IMR-90 (cell line): ENCODE results near the gene DPEP3. TPM values are rescaled to one million over a fixed set of nuclear protein-coding genes. Genes with fewer than 3 reads are reported as not detected.

Experiments
- ATAC-seq: fragments of 200-7000 bp; cut with Tn5 transposase; 2 replicates; pipeline ENCODE4 v1.9.1; 2020; ENCODE audit warnings: low read depth, mild to moderate bottlenecking, moderate library complexity
- BruUV-seq: library from RNA; stranded (reverse); fragments of 400-500 nt; replicated peaks from 2 replicates; lab custom pipeline; 2021; lab: Mats Ljungman, UMichigan
- CTCF ChIA-PET: fragments of 300-600 bp; formaldehyde crosslinking; extraction: SDS; loops from one replicate; lab custom pipeline; 2021; ENCODE audit warnings: antibody characterized with exemption; lab: Yijun Ruan, JAX
- POLR2A ChIA-PET: fragments of 300-600 bp; sonication (Branson Sonifier 250); formaldehyde crosslinking; loops from one replicate; lab custom pipeline; 2022; ENCODE audit warnings: antibody characterized with exemption; ENCODE audit not compliant: unreplicated experiment; lab: Charles Lee
- DNase-seq: peaks from one replicate; pipeline ENCODE4 v3.0.0; 2013
- H2AFZ ChIP-seq: replicated peaks from 2 replicates; pipeline ENCODE3; 2013; ENCODE audit warnings: low read length, mild to moderate bottlenecking; ENCODE audit not compliant: poor library complexity
- H2AK5ac ChIP-seq: 2 replicates; pipeline ENCODE4 v1.6.1; 2013; ENCODE audit warnings: low read depth, low read length, inconsistent platforms
- H2AK9ac ChIP-seq: replicated peaks from 2 replicates; pipeline ENCODE3; 2013; ENCODE audit warnings: mild to moderate bottlenecking, low read depth, low read length, moderate library complexity; ENCODE audit not compliant: poor library complexity
- H2BK120ac ChIP-seq: 2 replicates; pipeline ENCODE4 v1.6.1; 2013; ENCODE audit warnings: low read depth, low read length, inconsistent platforms
- H2BK15ac ChIP-seq: 3 replicates; pipeline ENCODE4 v1.6.1; 2013; ENCODE audit warnings: low read depth, low read length, inconsistent platforms
- H2BK20ac ChIP-seq: 2 replicates; pipeline ENCODE4 v1.6.1; 2013; ENCODE audit warnings: low read depth, mild to moderate bottlenecking, inconsistent platforms, low read length, moderate library complexity
- H2BK5ac ChIP-seq: 2 replicates; pipeline ENCODE4 v1.6.1; 2013; ENCODE audit warnings: mild to moderate bottlenecking, low read depth, low read length, inconsistent platforms; ENCODE audit not compliant: poor library complexity, severe bottlenecking
- H3K14ac ChIP-seq: replicated peaks from 2 replicates; pipeline ENCODE4 v1.6.1; 2013; ENCODE audit warnings: low read depth, low read length, inconsistent platforms
- H3K18ac ChIP-seq: 2 replicates; pipeline ENCODE4 v1.6.1; 2013; ENCODE audit warnings: low read depth, low read length, control low read depth
- H3K23ac ChIP-seq: 2 replicates; pipeline ENCODE4 v1.6.1; 2013; ENCODE audit warnings: low read depth, low read length, inconsistent platforms
- H3K27ac ChIP-seq: 2 replicates; pipeline ENCODE4 v1.5.1; 2013; ENCODE audit warnings: mild to moderate bottlenecking, control low read depth, low read length; ENCODE audit not compliant: insufficient read depth
- H3K27me3 ChIP-seq: 2 replicates; pipeline ENCODE4 v1.6.1; 2013; ENCODE audit warnings: low read length; ENCODE audit not compliant: control insufficient read depth, insufficient read depth
- H3K36me3 ChIP-seq: 2 replicates; pipeline ENCODE4 v1.6.1; 2013; ENCODE audit warnings: low read length, mixed read lengths; ENCODE audit not compliant: control insufficient read depth, insufficient read depth
- H3K4ac ChIP-seq: 2 replicates; pipeline ENCODE4 v1.6.1; 2013; ENCODE audit warnings: low read depth, low read length, inconsistent platforms
- H3K4me1 ChIP-seq: 2 replicates; pipeline ENCODE4 v1.6.1; 2013; ENCODE audit warnings: low read length, mixed read lengths; ENCODE audit not compliant: control insufficient read depth, insufficient read depth
- H3K4me2 ChIP-seq: 2 replicates; pipeline ENCODE4 v1.6.1; 2013; ENCODE audit warnings: low read depth, mild to moderate bottlenecking, control low read depth, low read length, moderate library complexity
- H3K4me3 ChIP-seq: 2 replicates; pipeline ENCODE4 v1.5.1; 2013; ENCODE audit warnings: low read depth, mild to moderate bottlenecking, control low read depth, low read length, moderate library complexity; ENCODE audit not compliant: insufficient read depth
- H3K56ac ChIP-seq: 2 replicates; pipeline ENCODE4 v1.6.1; 2013; ENCODE audit warnings: low read length, inconsistent platforms; ENCODE audit not compliant: insufficient read depth; ENCODE audit errors: extremely low read depth
- H3K79me1 ChIP-seq, 2 experiments: 2 replicates each; pipeline ENCODE4 v1.6.1; 2013; ENCODE audit warnings: low read length in 2 of 2, inconsistent platforms in 1 of 2, low read depth in 1 of 2
- H3K9ac ChIP-seq: 2 replicates; pipeline ENCODE4 v1.6.1; 2013; ENCODE audit warnings: low read depth, low read length, control low read depth
- H3K9me1 ChIP-seq: 2 replicates; pipeline ENCODE4 v1.6.1; 2013; ENCODE audit warnings: low read length, inconsistent platforms; ENCODE audit not compliant: insufficient read depth
- H3K9me3 ChIP-seq: 2 replicates; pipeline ENCODE4 v1.6.1; 2013; ENCODE audit warnings: low read length; ENCODE audit not compliant: control insufficient read depth, insufficient read depth
- H4K20me1 ChIP-seq: 2 replicates; pipeline ENCODE4 v1.6.1; 2013; ENCODE audit warnings: low read length, inconsistent platforms; ENCODE audit not compliant: insufficient read depth
- H4K5ac ChIP-seq: 2 replicates; pipeline ENCODE4 v1.6.1; 2013; ENCODE audit warnings: mild to moderate bottlenecking, low read depth, low read length, control low read depth
- H4K8ac ChIP-seq, 2 experiments: 2 replicates each; pipeline ENCODE4 v1.6.1; 2013; ENCODE audit warnings: low read depth in 2 of 2, low read length in 2 of 2, control low read depth in 1 of 2, inconsistent platforms in 1 of 2
- H4K91ac ChIP-seq: 2 replicates; pipeline ENCODE4 v1.6.1; 2013; ENCODE audit warnings: low read depth, low read length, inconsistent platforms; ENCODE audit not compliant: insufficient read depth
- CEBPB ChIP-seq: IDR thresholded peaks from 2 replicates; pipeline ENCODE4 v1.6.1; 2012; ENCODE audit warnings: low read depth, low read length, improper control_type of control experiment
- CHD1 ChIP-seq: IDR thresholded peaks from 2 replicates; pipeline ENCODE4 v1.6.1; 2012; ENCODE audit warnings: low read depth, low read length, improper control_type of control experiment
- FOS ChIP-seq: fragments of 150-350 bp; IDR thresholded peaks from 2 replicates; pipeline ENCODE4 v1.6.1; 2016; ENCODE audit warnings: low read depth, low read length
- MAFK ChIP-seq: IDR thresholded peaks from 2 replicates; pipeline ENCODE4 v1.6.1; 2012; ENCODE audit warnings: low read depth, low read length, improper control_type of control experiment
- MAZ ChIP-seq: IDR thresholded peaks from 2 replicates; pipeline ENCODE4 v1.6.1; 2012; ENCODE audit warnings: low read depth, mild to moderate bottlenecking, low read length, improper control_type of control experiment, moderate library complexity, borderline replicate concordance
- MXI1 ChIP-seq: IDR thresholded peaks from 2 replicates; pipeline ENCODE4 v1.6.1; 2012; ENCODE audit warnings: low read depth, mild to moderate bottlenecking, low read length, moderate library complexity, borderline replicate concordance
- NFE2L2 ChIP-seq: fragments of 150-350 bp; IDR thresholded peaks from 2 replicates; pipeline ENCODE4 v1.6.1; 2016; ENCODE audit warnings: low read depth, mild to moderate bottlenecking, low read length
- RAD21 ChIP-seq: IDR thresholded peaks from 2 replicates; pipeline ENCODE4 v1.6.1; 2012; ENCODE audit warnings: low read length, improper control_type of control experiment
- RCOR1 ChIP-seq: IDR thresholded peaks from 2 replicates; pipeline ENCODE4 v1.6.1; 2012; ENCODE audit warnings: mild to moderate bottlenecking, low read length, improper control_type of control experiment; ENCODE audit not compliant: insufficient replicate concordance
- SMC3 ChIP-seq: fragments of 150-350 bp; IDR thresholded peaks from 2 replicates; pipeline ENCODE4 v1.6.1; 2016; ENCODE audit warnings: low read depth, mild to moderate bottlenecking, antibody characterized with exemption, low read length, moderate library complexity
- WGBS, 2 experiments: methylation state at CpG; one replicate each; pipeline versions ENCODE4 v1.1.5 to v1.1.7; 2013; ENCODE audit warnings: missing lambda C conversion rate in 2 of 2; ENCODE audit not compliant: insufficient read length in 1 of 2; ENCODE audit errors: extremely low coverage in 2 of 2; 5-methylcytosine and 5-hydroxymethylcytosine counted together
- dilution Hi-C: fragments of 300-500 bp; cut with HindIII; formaldehyde crosslinking; loops from one replicate; pipeline ENCODE4 v1.14.3; 2018; ENCODE audit warnings: low sequenced_read_pairs; ENCODE audit not compliant: unreplicated experiment
- in situ Hi-C: fragments of 300-500 bp; cut with MboI; formaldehyde crosslinking; loops from 3 replicates; pipeline ENCODE4 v1.14.3; 2019; ENCODE audit warnings: low sequenced_read_pairs, inconsistent platforms, mixed read lengths
- intact Hi-C: fragments of 100-400 bp; cut with micrococcal nuclease; formaldehyde crosslinking; loops from 2 replicates; pipeline ENCODE4 v1.10.0; 2022
- polyA plus RNA-seq, 3 experiments: library from polyadenylated mRNA; depleted of rRNA; stranded (reverse); fragments of >200 nt; gene quantifications; 2 replicates each; pipeline ENCODE4 v1.2.3, GENCODE V29; 2012; ENCODE audit warnings: low replicate concordance in 1 of 3
- total RNA-seq: library from RNA; depleted of rRNA; stranded (reverse); fragments of >200 nt; gene quantifications from 2 replicates; pipeline ENCODE4 v1.2.3, GENCODE V29; 2012
- TF ChIP-seq, protein P1 (sequence below): fragments of 150-350 bp; IDR thresholded peaks from 2 replicates; pipeline ENCODE4 v1.6.1; 2016; ENCODE audit warnings: low read depth, mild to moderate bottlenecking, low read length, moderate library complexity, borderline replicate concordance
- TF ChIP-seq, protein P2 (sequence below): conservative IDR thresholded peaks from 2 replicates; pipeline ENCODE4 v1.5.1; 2012; ENCODE audit warnings: mild to moderate bottlenecking, low read depth, low read length, improper control_type of control experiment

The DPEP3 gene
- total and polyA plus RNA-seq, 2 of the 4 experiments (the other 2 are of a cell fraction): not detected

DNA sequence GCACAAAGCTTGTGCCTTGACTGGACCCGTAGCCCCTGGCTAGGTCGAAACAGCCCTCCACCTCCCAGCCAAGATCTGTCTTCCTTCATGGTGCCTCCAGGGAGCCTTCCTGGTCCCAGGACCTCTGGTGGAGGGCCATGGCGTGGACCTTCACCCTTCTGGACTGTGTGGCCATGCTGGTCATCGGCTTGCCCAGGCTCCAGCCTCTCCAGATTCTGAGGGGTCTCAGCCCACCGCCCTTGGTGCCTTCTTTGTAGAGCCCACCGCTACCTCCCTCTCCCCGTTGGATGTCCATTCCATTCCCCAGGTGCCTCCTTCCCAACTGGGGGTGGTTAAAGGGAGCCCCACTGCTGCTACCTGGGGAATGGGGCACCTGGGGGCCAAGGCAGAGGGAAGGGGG, 52.2 kb downstream of the DPEP3 start:
- WGBS, 2 experiments: no CpG with 5 or more reads among the region's 7 CpGs
- H4K20me1 ChIP-seq: peaks cover 39% of the 10 kb centered on the region
- CTCF ChIA-PET: interaction anchor here (0.6 to 1.0 kb wide), 2 partner anchors 26 to 46 kb away, joined by 3 read pairs; no protein-coding TSS in a partner anchor
- no peaks in the 10 kb centered on the region for H3K27me3 ChIP-seq
- TF ChIP-seq MAFK (no peak), MAZ (no peak), RAD21 (no peak), FOS (no peak), NFE2L2 (no peak), SMC3 (no peak), CEBPB (no peak), RCOR1 (no peak), MXI1 (no peak), CHD1 (no peak)
- TF ChIP-seq, protein P1, sequence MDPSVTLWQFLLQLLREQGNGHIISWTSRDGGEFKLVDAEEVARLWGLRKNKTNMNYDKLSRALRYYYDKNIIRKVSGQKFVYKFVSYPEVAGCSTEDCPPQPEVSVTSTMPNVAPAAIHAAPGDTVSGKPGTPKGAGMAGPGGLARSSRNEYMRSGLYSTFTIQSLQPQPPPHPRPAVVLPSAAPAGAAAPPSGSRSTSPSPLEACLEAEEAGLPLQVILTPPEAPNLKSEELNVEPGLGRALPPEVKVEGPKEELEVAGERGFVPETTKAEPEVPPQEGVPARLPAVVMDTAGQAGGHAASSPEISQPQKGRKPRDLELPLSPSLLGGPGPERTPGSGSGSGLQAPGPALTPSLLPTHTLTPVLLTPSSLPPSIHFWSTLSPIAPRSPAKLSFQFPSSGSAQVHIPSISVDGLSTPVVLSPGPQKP: no peak
- TF ChIP-seq, protein P2, sequence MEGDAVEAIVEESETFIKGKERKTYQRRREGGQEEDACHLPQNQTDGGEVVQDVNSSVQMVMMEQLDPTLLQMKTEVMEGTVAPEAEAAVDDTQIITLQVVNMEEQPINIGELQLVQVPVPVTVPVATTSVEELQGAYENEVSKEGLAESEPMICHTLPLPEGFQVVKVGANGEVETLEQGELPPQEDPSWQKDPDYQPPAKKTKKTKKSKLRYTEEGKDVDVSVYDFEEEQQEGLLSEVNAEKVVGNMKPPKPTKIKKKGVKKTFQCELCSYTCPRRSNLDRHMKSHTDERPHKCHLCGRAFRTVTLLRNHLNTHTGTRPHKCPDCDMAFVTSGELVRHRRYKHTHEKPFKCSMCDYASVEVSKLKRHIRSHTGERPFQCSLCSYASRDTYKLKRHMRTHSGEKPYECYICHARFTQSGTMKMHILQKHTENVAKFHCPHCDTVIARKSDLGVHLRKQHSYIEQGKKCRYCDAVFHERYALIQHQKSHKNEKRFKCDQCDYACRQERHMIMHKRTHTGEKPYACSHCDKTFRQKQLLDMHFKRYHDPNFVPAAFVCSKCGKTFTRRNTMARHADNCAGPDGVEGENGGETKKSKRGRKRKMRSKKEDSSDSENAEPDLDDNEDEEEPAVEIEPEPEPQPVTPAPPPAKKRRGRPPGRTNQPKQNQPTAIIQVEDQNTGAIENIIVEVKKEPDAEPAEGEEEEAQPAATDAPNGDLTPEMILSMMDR: no peak
- peaks cover 29% of the 10 kb centered on the region for H3K36me3 ChIP-seq
- ATAC-seq (no peak), DNase-seq (no peak)
- H2BK5ac ChIP-seq: no peak overlapping the region
- no peak overlapping the region for H4K5ac ChIP-seq
- H3K56ac ChIP-seq: no peak overlapping the region
- H2BK20ac ChIP-seq: no peak overlapping the region
- no peaks in the 10 kb centered on the region for H3K4me1 ChIP-seq
- H3K4me3 ChIP-seq: no peak overlapping the region
- no peaks in the 10 kb centered on the region for H3K9me3 ChIP-seq
- H4K91ac ChIP-seq: no peak overlapping the region
- POLR2A ChIA-PET: no interaction called here
- H2BK120ac ChIP-seq: no peak overlapping the region
- H3K27ac ChIP-seq: no peak overlapping the region
- dilution Hi-C loops: no loop called here
- H2AFZ ChIP-seq: peak overlapping the region; percentile 86
- no peaks in the 10 kb centered on the region for H3K9me1 ChIP-seq
- intact Hi-C loops: loop anchor here (1.0 to 2.0 kb wide), 5 partner anchors 45 to 407 kb away; partner anchors contain the start of gene THAP11
- no peak overlapping the region for H3K18ac ChIP-seq
- H2AK9ac ChIP-seq: peak overlapping the region; percentile 87
- no peak overlapping the region for H2BK15ac ChIP-seq
- H3K9ac ChIP-seq: no peak overlapping the region
- no peak overlapping the region for H3K4ac ChIP-seq
- no TSS peak for BruUV-seq
- no peak overlapping the region for H3K14ac ChIP-seq
- peaks cover 5 to 27% of the 10 kb centered on the region in 2 experiments; a peak in 2 of 4 replicates for H3K79me1 ChIP-seq
- in situ Hi-C loops: loop anchor here (5.0 to 25.0 kb wide), 3 partner anchors 116 to 391 kb away; partner anchors contain the start of gene RIPOR1
- no peak overlapping the region for H2AK5ac ChIP-seq
- H4K8ac ChIP-seq: no peak overlapping the region
- no peak overlapping the region for H3K4me2 ChIP-seq
- H3K23ac ChIP-seq: no peak overlapping the region
